Measurements from ENCODE around the gene SLC39A9.
"Not testable (repeated sequence)": the region's sequence is repeated elsewhere in the genome, so short reads cannot be mapped to it uniquely, and the experiment has no call there.

The SLC39A9 gene

GRCh38 chr14:69480136-69480535 is 81.6 kb downstream of the SLC39A9 start:
- no peak for DNase-seq

DNA sequence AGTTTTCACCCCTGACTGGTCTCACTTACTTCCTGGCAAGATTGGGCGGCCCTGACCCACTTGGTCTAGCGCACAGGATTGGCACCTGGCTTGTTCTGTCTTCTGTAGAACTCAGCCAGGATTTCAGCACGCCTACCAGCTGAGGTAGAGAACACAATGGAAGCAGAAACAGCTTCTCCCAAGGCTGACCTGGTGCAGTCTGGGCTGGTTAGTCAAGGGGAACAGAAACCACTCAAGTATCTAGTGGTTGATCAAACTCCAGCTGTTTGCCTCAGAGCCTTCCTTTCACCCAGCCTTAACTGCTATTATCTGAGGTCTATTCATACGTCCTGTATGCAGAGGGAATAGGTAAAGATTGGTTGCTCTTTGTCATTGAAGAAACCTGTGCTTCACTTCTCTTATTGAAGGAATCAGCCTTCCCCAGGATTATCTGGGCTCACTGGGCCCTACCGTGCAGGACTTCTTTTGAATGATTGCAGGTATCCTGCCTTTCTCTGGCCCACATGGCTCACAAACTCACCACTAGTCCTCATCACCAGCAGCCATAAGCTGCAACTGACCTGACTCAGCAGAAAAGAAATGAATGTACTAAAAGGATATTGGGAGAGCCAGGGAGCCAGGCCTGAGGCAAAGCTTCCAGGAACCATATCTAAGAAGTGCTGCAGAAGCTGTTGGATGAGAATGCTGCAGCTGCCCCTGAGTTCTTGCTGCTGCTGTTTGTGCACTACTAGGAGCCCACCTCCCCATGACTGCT is 83.5 kb downstream of the SLC39A9 start:
- DNase-seq, result no peak

GRCh38 chr14:69483765-69484443 is 85.4 kb downstream of the SLC39A9 start:
- DNase-seq, result no peak

GRCh38 chr14:69484444-69485314 is 86.2 kb downstream of the SLC39A9 start, which contains the start of gene PLEKHD1:
Gene PLEKHD1, plus strand, starts transcription at chr14:69484728. Its CDS starts 238 bp downstream, at chr14:69484966.
- DNase-seq, result no peak

- no peak for DNase-seq
These were observed 86.8 kb downstream of the SLC39A9 start for GRCh38 chr14:69485315-69485660.

DNA sequence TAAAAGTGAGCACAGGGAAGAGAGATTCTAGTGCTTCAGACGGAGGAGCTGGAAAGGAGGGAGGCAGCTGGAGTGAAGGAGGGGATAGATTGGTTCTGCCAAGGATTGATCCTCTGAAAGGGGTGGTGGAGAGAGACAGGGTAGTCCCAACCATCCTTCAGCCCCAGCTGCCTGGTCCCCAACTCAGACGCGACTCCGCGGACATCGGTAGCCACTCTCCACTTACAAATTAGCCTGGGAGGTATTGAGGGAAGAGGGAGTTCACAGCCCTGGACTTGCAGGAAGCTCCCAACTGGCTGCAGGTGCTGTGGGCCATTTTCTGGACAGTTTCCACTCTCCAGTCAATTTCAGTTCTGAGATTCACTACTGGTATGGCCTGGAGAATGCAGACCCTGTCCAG is 87.2 kb downstream of the SLC39A9 start:
- no peak for DNase-seq

- DNase-seq, result no peak
These were observed 88.7 kb downstream of the SLC39A9 start for GRCh38 chr14:69487226-69487625.

GRCh38 chr14:69487771-69488170 is 89.3 kb downstream of the SLC39A9 start:
- DNase-seq, result no peak

DNA sequence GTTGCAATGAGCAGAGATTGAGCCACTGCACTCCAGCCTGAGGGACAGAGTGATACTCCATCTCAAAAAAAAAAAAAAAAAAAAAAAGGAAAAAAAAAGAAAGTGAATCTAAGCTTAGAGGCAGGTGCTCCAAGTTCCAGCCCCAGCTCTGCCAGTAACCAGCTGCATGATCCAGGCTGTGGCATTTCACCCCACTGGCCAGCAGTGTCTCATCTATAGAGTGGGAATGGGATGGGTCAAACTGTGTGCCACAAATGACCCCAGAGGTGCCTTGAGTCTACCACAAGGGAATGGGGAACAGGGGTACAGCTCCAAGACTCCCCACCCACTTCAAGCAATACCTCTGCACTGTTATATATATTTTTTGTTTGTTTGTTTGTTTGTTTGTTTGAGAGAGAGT is 91.0 kb downstream of the SLC39A9 start:
- no peak for DNase-seq

DNA sequence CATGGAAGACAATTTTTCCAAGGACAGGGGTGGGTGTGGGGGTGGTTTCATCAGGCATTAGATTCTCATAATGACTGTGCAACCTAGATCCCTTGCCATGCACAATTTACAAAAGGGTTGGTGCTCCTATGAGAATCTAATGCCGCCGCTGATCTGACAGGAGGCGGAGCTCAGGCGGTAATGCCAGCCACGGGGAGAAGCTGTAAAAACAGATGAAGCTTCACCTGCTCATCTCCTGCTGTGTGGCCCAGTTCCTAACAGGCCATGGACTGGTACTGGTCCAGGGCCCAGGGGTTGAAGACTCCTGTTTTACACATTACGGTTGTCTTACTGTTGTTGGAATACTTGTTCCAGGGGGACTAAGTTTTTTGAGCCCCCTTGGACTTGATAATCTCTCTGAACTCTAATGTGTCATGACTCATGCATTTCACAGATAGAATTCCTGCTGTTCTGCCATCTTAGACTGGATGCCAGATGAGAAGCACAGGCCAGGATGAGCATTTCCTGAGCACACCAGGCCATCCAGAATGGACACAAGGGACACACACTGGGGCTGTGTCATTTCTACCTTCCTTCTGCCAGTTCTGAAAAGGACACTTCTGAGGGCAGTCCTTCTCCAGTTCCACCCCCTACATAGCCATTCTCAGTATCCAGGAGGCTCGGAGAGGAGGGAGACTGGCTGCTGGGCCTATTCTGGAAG is 91.9 kb downstream of the SLC39A9 start:
- DNase-seq, result no peak

- DNase-seq, result no peak
These were observed 92.7 kb downstream of the SLC39A9 start for GRCh38 chr14:69491193-69491592.

GRCh38 chr14:69493038-69493437 is 94.5 kb downstream of the SLC39A9 start:
- no peak for DNase-seq

GRCh38 chr14:69493791-69494190 is 95.3 kb downstream of the SLC39A9 start:
- no peak for DNase-seq

DNA sequence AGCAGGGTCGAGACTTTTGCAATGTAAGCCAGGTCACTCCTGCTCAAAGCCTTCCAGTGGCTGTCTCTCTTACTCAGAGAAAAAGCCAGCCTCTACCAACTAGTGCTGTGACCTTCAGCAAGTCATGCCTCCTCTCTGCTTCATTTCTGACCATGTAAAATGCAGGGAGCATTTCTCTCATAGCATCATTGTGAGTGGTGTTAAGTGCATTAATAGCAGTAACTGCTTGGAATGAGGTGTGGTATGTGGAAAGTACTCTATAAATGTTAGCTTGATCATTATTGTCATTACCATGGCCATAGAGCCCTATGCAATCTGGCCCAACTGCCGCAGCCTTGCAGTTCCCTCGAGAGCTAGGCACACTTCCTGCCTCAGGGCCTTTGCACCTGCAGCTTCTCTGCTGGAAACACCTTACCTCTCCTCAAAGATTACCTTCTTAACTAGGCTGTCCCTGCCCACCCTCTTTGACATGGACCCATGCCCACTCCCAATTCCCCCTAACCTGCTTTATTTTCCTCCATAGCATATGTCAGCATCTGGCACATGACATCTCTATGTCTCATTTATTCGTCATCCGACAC is 96.9 kb downstream of the SLC39A9 start:
- no peak for DNase-seq

GRCh38 chr14:69497866-69498265 is 99.4 kb downstream of the SLC39A9 start:
- not testable (repeated sequence) for DNase-seq

DNA sequence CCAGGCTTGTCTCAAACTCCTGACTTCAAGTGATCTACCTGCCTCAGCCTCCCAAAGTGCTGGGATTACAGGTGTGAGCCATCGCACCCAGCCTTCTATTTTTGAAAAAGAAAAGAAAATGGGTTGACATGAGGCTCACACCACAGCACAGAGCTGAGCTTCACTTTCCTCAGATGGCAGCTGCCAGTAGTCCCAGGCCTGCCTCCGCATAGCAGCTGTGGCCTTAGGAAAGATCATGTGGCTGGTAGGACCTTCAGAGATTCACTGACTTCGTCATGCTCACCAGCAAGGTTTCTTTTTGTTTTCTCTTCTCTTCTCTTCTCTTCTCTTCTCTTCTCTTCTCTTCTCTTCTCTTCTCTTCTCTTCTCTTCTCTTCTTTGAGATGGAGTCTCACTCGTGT is 99.8 kb downstream of the SLC39A9 start:
- not testable (repeated sequence) for DNase-seq

- no peak for DNase-seq
These were observed 100.9 kb downstream of the SLC39A9 start for GRCh38 chr14:69499436-69499835.

GRCh38 chr14:69500096-69500495 is 101.6 kb downstream of the SLC39A9 start:
- DNase-seq, result no peak

GRCh38 chr14:69500736-69501135 is 102.2 kb downstream of the SLC39A9 start:
- DNase-seq, result no peak

- DNase-seq, result no peak
These were observed 102.9 kb downstream of the SLC39A9 start for GRCh38 chr14:69501423-69501838.

DNA sequence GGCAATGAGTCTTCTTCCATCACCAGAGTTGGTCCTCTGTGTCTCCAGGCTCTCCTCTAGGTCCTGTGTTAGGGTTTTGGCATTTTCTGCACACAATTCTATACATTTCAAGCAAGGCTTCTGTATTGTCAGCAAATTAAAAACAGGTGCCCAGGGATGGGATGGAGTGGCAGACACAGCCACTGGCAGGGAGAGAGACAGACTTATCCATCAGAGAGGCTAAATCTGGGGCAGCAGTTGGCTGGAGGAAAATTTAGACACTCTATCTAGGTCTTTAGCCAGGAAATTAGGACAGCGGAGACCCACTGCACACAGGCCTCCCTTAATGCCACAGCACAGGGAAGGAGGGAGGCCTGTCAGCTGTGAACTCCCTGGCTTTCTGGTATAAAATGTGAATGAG is 106.3 kb downstream of the SLC39A9 start:
- DNase-seq, result no peak
